ENCODE data around the gene ARMH3. TPM values are rescaled to one million over a fixed set of nuclear protein-coding genes. Genes with fewer than 3 reads are reported as not detected.

ARMH3 gene
- total RNA-seq, 5 donors from 2014 or later (not counting 1 experiment from before 2014, with no cell fraction given) = 26.4 to 30.0 (median 27.2) TPM

- DNase-seq (no peak), ATAC-seq (replicated peaks in 1 of 4) (no peak)
- no peaks in the 10 kb centered on the region for H3K27me3 Mint-ChIP-seq
- Histone ChIP-seq H3K27ac (ENCODE audit: low read length) (no peak overlapping the region), H3K4me3 (ENCODE audit: control insufficient read depth in 1 of 2, extremely low read depth in 1 of 2, low read length in 1 of 2) (no peak overlapping the region), H3K27me3 (replicated peaks in 1 of 2; ENCODE audit: control insufficient read depth in 2 of 2, extremely low read depth in 1 of 2, insufficient read depth in 2 of 2, low read length in 1 of 2) (no peaks in the 10 kb centered on the region), H3K4me1 (ENCODE audit: control insufficient read depth in 1 of 2, extremely low read depth in 1 of 2, insufficient read depth in 2 of 2, low read length in 2 of 2) (no peaks in the 10 kb centered on the region), H3K9me3 (no peaks in the 10 kb centered on the region), H3K36me3 (ENCODE audit: control insufficient read depth in 2 of 2, extremely low read depth in 1 of 2, insufficient read depth in 1 of 2, low read length in 1 of 2) (no peaks in the 10 kb centered on the region)
- ChIA-PET POLR2A (no interaction called here), CTCF (no interaction called here)
- H3K27ac Mint-ChIP-seq = no peak overlapping the region
- H3K4me1 Mint-ChIP-seq = peaks cover 7 to 15% (median 8%) of the 10 kb centered on the region in 3 donors
- no peak overlapping the region for H3K4me3 Mint-ChIP-seq
- no peaks in the 10 kb centered on the region for H3K36me3 Mint-ChIP-seq
- no peaks in the 10 kb centered on the region for H3K9me3 Mint-ChIP-seq
- 47% methylated on average over 3 of the region's 4 CpGs for WGBS (ENCODE audit: insufficient coverage)
These were observed 160.2 kb downstream of the ARMH3 start for GRCh38 chr10:101895781-101896180.

- no peaks in the 10 kb centered on the region for H3K9me3 Mint-ChIP-seq
- Histone ChIP-seq H3K27me3 (replicated peaks in 1 of 2; ENCODE audit: control insufficient read depth in 2 of 2, extremely low read depth in 1 of 2, insufficient read depth in 2 of 2, low read length in 1 of 2) (no peaks in the 10 kb centered on the region), H3K36me3 (ENCODE audit: control insufficient read depth in 2 of 2, extremely low read depth in 1 of 2, insufficient read depth in 1 of 2, low read length in 1 of 2) (no peaks in the 10 kb centered on the region), H3K4me1 (ENCODE audit: control insufficient read depth in 1 of 2, extremely low read depth in 1 of 2, insufficient read depth in 2 of 2, low read length in 2 of 2) (no peaks in the 10 kb centered on the region), H3K4me3 (ENCODE audit: control insufficient read depth in 1 of 2, extremely low read depth in 1 of 2, low read length in 1 of 2) (no peak overlapping the region), H3K9me3 (no peaks in the 10 kb centered on the region), H3K27ac (ENCODE audit: low read length) (no peak overlapping the region)
- ATAC-seq (replicated peaks in 1 of 4) (no peak), DNase-seq (no peak)
- ChIA-PET CTCF (interaction anchor here (0.6 kb wide), 2 partner anchors 15 to 116 kb away, joined by 3 to 4 read pairs; no protein-coding TSS in a partner anchor), POLR2A (no interaction called here)
- 100% methylated on average over 1 of the region's 3 CpGs for WGBS (ENCODE audit: insufficient coverage)
- H3K36me3 Mint-ChIP-seq = no peaks in the 10 kb centered on the region
- no peak overlapping the region for H3K27ac Mint-ChIP-seq
- H3K4me1 Mint-ChIP-seq = peaks cover 7 to 18% (median 8%) of the 10 kb centered on the region in 3 donors
- no peaks in the 10 kb centered on the region for H3K27me3 Mint-ChIP-seq
- no peak overlapping the region for H3K4me3 Mint-ChIP-seq
These were observed 161.2 kb downstream of the ARMH3 start for GRCh38 chr10:101894742-101895141.

GRCh38 chr10:101894266-101894665, 161.7 kb downstream of the ARMH3 start:
- CTCF ChIA-PET = no interaction called here
- no peak for ATAC-seq (replicated peaks in 1 of 4)
- POLR2A ChIA-PET = no interaction called here
- Mint-ChIP-seq H3K27ac (no peak overlapping the region), H3K27me3 (no peaks in the 10 kb centered on the region), H3K4me3 (no peak overlapping the region), H3K4me1 (peaks cover 7 to 21% (median 8%) of the 10 kb centered on the region in 3 donors), H3K36me3 (no peaks in the 10 kb centered on the region), H3K9me3 (no peaks in the 10 kb centered on the region)
- Histone ChIP-seq H3K27me3 (replicated peaks in 1 of 2; ENCODE audit: control insufficient read depth in 2 of 2, extremely low read depth in 1 of 2, insufficient read depth in 2 of 2, low read length in 1 of 2) (no peaks in the 10 kb centered on the region), H3K9me3 (no peaks in the 10 kb centered on the region), H3K36me3 (ENCODE audit: control insufficient read depth in 2 of 2, extremely low read depth in 1 of 2, insufficient read depth in 1 of 2, low read length in 1 of 2) (no peaks in the 10 kb centered on the region), H3K27ac (ENCODE audit: low read length) (no peak overlapping the region), H3K4me3 (ENCODE audit: control insufficient read depth in 1 of 2, extremely low read depth in 1 of 2, low read length in 1 of 2) (no peak overlapping the region), H3K4me1 (ENCODE audit: control insufficient read depth in 1 of 2, extremely low read depth in 1 of 2, insufficient read depth in 2 of 2, low read length in 2 of 2) (no peaks in the 10 kb centered on the region)
- no peak for DNase-seq
- 95% methylated on average over 3 of the region's 6 CpGs for WGBS (ENCODE audit: insufficient coverage)

GRCh38 chr10:101893510-101894120, 162.4 kb downstream of the ARMH3 start:
- WGBS (ENCODE audit: insufficient coverage) = 100% methylated on average over 1 of the region's 1 CpG
- H3K36me3 ChIP-seq (ENCODE audit: control insufficient read depth in 2 of 2, extremely low read depth in 1 of 2, insufficient read depth in 1 of 2, low read length in 1 of 2) = peaks cover 0 to 1% of the 10 kb centered on the region in 2 donors
- Mint-ChIP-seq H3K27me3 (no peaks in the 10 kb centered on the region), H3K36me3 (peaks cover 1% of the 10 kb centered on the region), H3K27ac (peak overlapping the region in 1 of 2 donors; percentile 25), H3K9me3 (no peaks in the 10 kb centered on the region), H3K4me3 (no peak overlapping the region), H3K4me1 (peaks cover 7 to 21% (median 8%) of the 10 kb centered on the region in 3 donors)
- no peak overlapping the region for H3K4me3 ChIP-seq (ENCODE audit: control insufficient read depth in 1 of 2, extremely low read depth in 1 of 2, low read length in 1 of 2)
- ChIA-PET POLR2A (no interaction called here), CTCF (interaction anchor here in 1 of 2 donors (0.7 kb wide), 1 partner anchor 60 kb away, joined by 4 read pairs; no protein-coding TSS in a partner anchor)
- DNase-seq = no peak
- H3K4me1 ChIP-seq (ENCODE audit: control insufficient read depth in 1 of 2, extremely low read depth in 1 of 2, insufficient read depth in 2 of 2, low read length in 2 of 2) = no peaks in the 10 kb centered on the region
- H3K9me3 ChIP-seq = no peaks in the 10 kb centered on the region
- no peaks in the 10 kb centered on the region for H3K27me3 ChIP-seq (replicated peaks in 1 of 2; ENCODE audit: control insufficient read depth in 2 of 2, extremely low read depth in 1 of 2, insufficient read depth in 2 of 2, low read length in 1 of 2)
- no peak overlapping the region for H3K27ac ChIP-seq (ENCODE audit: low read length)
- no peak for ATAC-seq (replicated peaks in 1 of 4)

GRCh38 chr10:101892782-101893391, 163.1 kb downstream of the ARMH3 start:
- ChIA-PET CTCF (interaction anchor here in 1 of 2 donors (0.6 to 1.0 kb wide), 3 partner anchors 59 to 117 kb away, joined by 3 to 5 read pairs (median 4); no protein-coding TSS in a partner anchor), POLR2A (no interaction called here)
- no peak overlapping the region for H3K27ac Mint-ChIP-seq
- WGBS (ENCODE audit: insufficient coverage) = no CpG with 5 or more reads among the region's 4 CpGs
- H3K4me1 Mint-ChIP-seq = peaks cover 7 to 21% (median 8%) of the 10 kb centered on the region in 3 donors
- no peaks in the 10 kb centered on the region for H3K4me1 ChIP-seq (ENCODE audit: control insufficient read depth in 1 of 2, extremely low read depth in 1 of 2, insufficient read depth in 2 of 2, low read length in 2 of 2)
- no peak overlapping the region for H3K4me3 Mint-ChIP-seq
- no peak for ATAC-seq (replicated peaks in 1 of 4)
- no peak for DNase-seq
- H3K36me3 Mint-ChIP-seq = peaks cover 8% of the 10 kb centered on the region
- no peak overlapping the region for H3K4me3 ChIP-seq (ENCODE audit: control insufficient read depth in 1 of 2, extremely low read depth in 1 of 2, low read length in 1 of 2)
- no peaks in the 10 kb centered on the region for H3K27me3 Mint-ChIP-seq
- no peak overlapping the region for H3K27ac ChIP-seq (ENCODE audit: low read length)
- H3K9me3 ChIP-seq = no peaks in the 10 kb centered on the region
- peaks cover 0 to 8% of the 10 kb centered on the region in 2 donors for H3K36me3 ChIP-seq (ENCODE audit: control insufficient read depth in 2 of 2, extremely low read depth in 1 of 2, insufficient read depth in 1 of 2, low read length in 1 of 2)
- no peaks in the 10 kb centered on the region for H3K9me3 Mint-ChIP-seq
- H3K27me3 ChIP-seq (replicated peaks in 1 of 2; ENCODE audit: control insufficient read depth in 2 of 2, extremely low read depth in 1 of 2, insufficient read depth in 2 of 2, low read length in 1 of 2) = no peaks in the 10 kb centered on the region

GRCh38 chr10:101889256-101890210, 166.4 kb downstream of the ARMH3 start:
- DNase-seq = peak; percentile 19 to 72 (median 57)
- ATAC-seq (replicated peaks in 1 of 4) = peak; percentile 58 to 61 (median 60)
- Mint-ChIP-seq H3K36me3 (peaks cover 23% of the 10 kb centered on the region), H3K4me1 (peaks cover 0 to 6% (median 2%) of the 10 kb centered on the region in 3 donors), H3K27me3 (no peaks in the 10 kb centered on the region), H3K27ac (peak overlapping the region in 1 of 2 donors; percentile 11), H3K4me3 (no peak overlapping the region), H3K9me3 (no peaks in the 10 kb centered on the region)
- Histone ChIP-seq H3K36me3 (ENCODE audit: control insufficient read depth in 2 of 2, extremely low read depth in 1 of 2, insufficient read depth in 1 of 2, low read length in 1 of 2) (peaks cover 0 to 14% of the 10 kb centered on the region in 2 donors), H3K27ac (ENCODE audit: low read length) (no peak overlapping the region), H3K27me3 (replicated peaks in 1 of 2; ENCODE audit: control insufficient read depth in 2 of 2, extremely low read depth in 1 of 2, insufficient read depth in 2 of 2, low read length in 1 of 2) (no peaks in the 10 kb centered on the region), H3K4me1 (ENCODE audit: control insufficient read depth in 1 of 2, extremely low read depth in 1 of 2, insufficient read depth in 2 of 2, low read length in 2 of 2) (no peaks in the 10 kb centered on the region), H3K9me3 (no peaks in the 10 kb centered on the region), H3K4me3 (ENCODE audit: control insufficient read depth in 1 of 2, extremely low read depth in 1 of 2, low read length in 1 of 2) (no peak overlapping the region)
- ChIA-PET POLR2A (no interaction called here), CTCF (interaction anchor here (0.6 to 3.5 kb wide), 9 partner anchors 8 to 183 kb away, joined by 3 to 17 read pairs (median 4); no protein-coding TSS in a partner anchor)
- WGBS (ENCODE audit: insufficient coverage) = 69% methylated on average over 3 of the region's 5 CpGs
